ENCODE measurements around the gene TARP.

The TARP gene

GRCh38 chr7:38294926-38295325, 21.5 kb upstream of the TARP start (continued):
- no peak for TF ChIP-seq CEBPB (IDR thresholded peaks at IDR 0.05; ENCODE audit: low read depth)

- Histone ChIP-seq H3K4me2 (ENCODE audit: low read length) (no peak overlapping the region), H2AFZ (ENCODE audit: low read depth, low read length, poor library complexity, severe bottlenecking) (no peak overlapping the region), H3K9me2 (ENCODE audit: insufficient read depth) (no peaks in the 10 kb centered on the region), H3K9me3 (ENCODE audit: control insufficient read depth in 1 of 2, insufficient read depth in 1 of 2, low read depth in 1 of 2, low read length in 2 of 2) (no peaks in the 10 kb centered on the region), H4K20me1 (ENCODE audit: insufficient read depth) (no peaks in the 10 kb centered on the region), H3K36me3 (ENCODE audit: control insufficient read depth in 1 of 2, insufficient read depth in 2 of 2, low read length in 2 of 2) (no peaks in the 10 kb centered on the region), H3K27me3 (ENCODE audit: insufficient read depth, low read length) (peaks cover 15% of the 10 kb centered on the region), H3K79me2 (ENCODE audit: insufficient read depth, low read length) (no peaks in the 10 kb centered on the region), H3K4me1 (ENCODE audit: control insufficient read depth in 1 of 2, insufficient read depth in 2 of 2, low read length in 2 of 2) (no peaks in the 10 kb centered on the region), H3K4me3 (replicated peaks in 1 of 2; ENCODE audit: low read depth in 1 of 2, low read length in 2 of 2) (no peak overlapping the region), H3K27ac (ENCODE audit: low read depth, low read length) (no peak overlapping the region), H3K9ac (ENCODE audit: low read length) (no peak overlapping the region)
- CTCF ChIA-PET = no interaction called here
- TF ChIP-seq JUND (IDR thresholded peaks at IDR 0.05) = no peak
- TF ChIP-seq POLR2AphosphoS5 (IDR thresholded peaks at IDR 0.05; ENCODE audit: low read depth, low read length) = no peak
- no peak for TF ChIP-seq ELF1 (IDR thresholded peaks at IDR 0.05; ENCODE audit: borderline replicate concordance, low read depth)
- no peak for TF ChIP-seq SRF (IDR thresholded peaks at IDR 0.05; ENCODE audit: low read depth)
- RAD21 ChIA-PET (ENCODE audit: low non-redundant PET in 1 of 2, low total read pairs in 2 of 2, uncharacterized antibody in 2 of 2, unreplicated experiment in 2 of 2) = no interaction called here
- ATAC-seq (no peak), DNase-seq (ENCODE audit: low read depth, low spot score) (no peak)
- POLR2A ChIA-PET = no interaction called here
- no TSS peak for BruUV-seq (replicated peaks)
- intact Hi-C loops (cut with micrococcal nuclease) = no loop called here
These were observed 19.0 kb upstream of the TARP start for GRCh38 chr7:38292442-38292841.

- no peak for TF ChIP-seq CEBPB (IDR thresholded peaks at IDR 0.05; ENCODE audit: low read depth)
- TF ChIP-seq CBX3 (IDR thresholded peaks at IDR 0.05; ENCODE audit: low read depth) = no peak
- no peak for TF ChIP-seq MAX (IDR thresholded peaks at IDR 0.05)
- no peak for TF ChIP-seq ATF3 (IDR thresholded peaks at IDR 0.05)
- TF ChIP-seq FOSL1 (IDR thresholded peaks at IDR 0.05; ENCODE audit: low read depth) = no peak
- TF ChIP-seq SP1 (IDR thresholded peaks at IDR 0.05; ENCODE audit: low read depth) = no peak
- Histone ChIP-seq H3K36me3 (ENCODE audit: control insufficient read depth in 1 of 2, insufficient read depth in 2 of 2, low read length in 2 of 2) (no peaks in the 10 kb centered on the region), H3K4me2 (ENCODE audit: low read length) (no peak overlapping the region), H3K27ac (ENCODE audit: low read depth, low read length) (no peak overlapping the region), H3K4me1 (ENCODE audit: control insufficient read depth in 1 of 2, insufficient read depth in 2 of 2, low read length in 2 of 2) (no peaks in the 10 kb centered on the region), H3K27me3 (ENCODE audit: insufficient read depth, low read length) (peaks cover 10% of the 10 kb centered on the region), H4K20me1 (ENCODE audit: insufficient read depth) (no peaks in the 10 kb centered on the region), H3K9me2 (ENCODE audit: insufficient read depth) (no peaks in the 10 kb centered on the region), H3K79me2 (ENCODE audit: insufficient read depth, low read length) (no peaks in the 10 kb centered on the region), H3K9ac (ENCODE audit: low read length) (no peak overlapping the region), H3K4me3 (replicated peaks in 1 of 2; ENCODE audit: low read depth in 1 of 2, low read length in 2 of 2) (no peak overlapping the region), H3K9me3 (ENCODE audit: control insufficient read depth in 1 of 2, insufficient read depth in 1 of 2, low read depth in 1 of 2, low read length in 2 of 2) (no peaks in the 10 kb centered on the region), H2AFZ (ENCODE audit: low read depth, low read length, poor library complexity, severe bottlenecking) (no peak overlapping the region)
- intact Hi-C loops (cut with micrococcal nuclease) = no loop called here
- ATAC-seq (no peak), DNase-seq (ENCODE audit: low read depth, low spot score) (no peak)
- CTCF ChIA-PET = no interaction called here
- POLR2A ChIA-PET = no interaction called here
- BruUV-seq (replicated peaks) = no TSS peak
- RAD21 ChIA-PET (ENCODE audit: low non-redundant PET in 1 of 2, low total read pairs in 2 of 2, uncharacterized antibody in 2 of 2, unreplicated experiment in 2 of 2) = no interaction called here
These were observed 18.2 kb upstream of the TARP start for GRCh38 chr7:38291650-38292049.
